ENCODE measurements around the gene CACNB1. TPM values are rescaled to one million over a fixed set of nuclear protein-coding genes. Genes with fewer than 3 reads are reported as not detected.
A peak's percentile ranks its signal among the peaks of the same experiment; 100 is the strongest.

The CACNB1 gene
- total RNA-seq, 1 donor: 5.8 TPM

DNA sequence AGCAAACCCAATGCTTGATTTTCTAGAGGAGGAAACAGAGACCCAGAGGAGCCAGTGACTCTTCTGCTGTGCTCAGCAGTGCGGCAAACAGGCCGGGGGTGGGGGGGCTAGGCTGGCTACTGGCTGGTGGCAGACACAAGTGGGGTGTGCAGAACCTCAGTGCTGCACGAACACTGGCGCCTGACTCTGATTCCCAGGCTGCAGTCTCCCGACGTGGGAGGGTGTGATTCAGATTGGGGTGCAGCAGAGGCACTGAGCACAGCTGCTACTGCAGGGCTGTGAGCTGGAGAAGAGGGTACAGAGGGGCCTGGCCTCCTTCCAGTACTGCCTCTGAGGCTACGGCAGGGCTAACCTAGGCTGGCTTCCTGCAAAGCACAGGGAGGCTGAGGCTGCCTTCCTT, 10.7 kb upstream of the CACNB1 start:
- no peak overlapping the region for H3K4me2 ChIP-seq (ENCODE audit: insufficient read depth, low read length)
- TF ChIP-seq, protein P1, sequence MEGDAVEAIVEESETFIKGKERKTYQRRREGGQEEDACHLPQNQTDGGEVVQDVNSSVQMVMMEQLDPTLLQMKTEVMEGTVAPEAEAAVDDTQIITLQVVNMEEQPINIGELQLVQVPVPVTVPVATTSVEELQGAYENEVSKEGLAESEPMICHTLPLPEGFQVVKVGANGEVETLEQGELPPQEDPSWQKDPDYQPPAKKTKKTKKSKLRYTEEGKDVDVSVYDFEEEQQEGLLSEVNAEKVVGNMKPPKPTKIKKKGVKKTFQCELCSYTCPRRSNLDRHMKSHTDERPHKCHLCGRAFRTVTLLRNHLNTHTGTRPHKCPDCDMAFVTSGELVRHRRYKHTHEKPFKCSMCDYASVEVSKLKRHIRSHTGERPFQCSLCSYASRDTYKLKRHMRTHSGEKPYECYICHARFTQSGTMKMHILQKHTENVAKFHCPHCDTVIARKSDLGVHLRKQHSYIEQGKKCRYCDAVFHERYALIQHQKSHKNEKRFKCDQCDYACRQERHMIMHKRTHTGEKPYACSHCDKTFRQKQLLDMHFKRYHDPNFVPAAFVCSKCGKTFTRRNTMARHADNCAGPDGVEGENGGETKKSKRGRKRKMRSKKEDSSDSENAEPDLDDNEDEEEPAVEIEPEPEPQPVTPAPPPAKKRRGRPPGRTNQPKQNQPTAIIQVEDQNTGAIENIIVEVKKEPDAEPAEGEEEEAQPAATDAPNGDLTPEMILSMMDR (IDR thresholded peaks at IDR 0.05; ENCODE audit: extremely low read depth, low read depth, low read length): no peak
- H3K27me3 ChIP-seq (ENCODE audit: insufficient read depth, low read length): no peaks in the 10 kb centered on the region
- peaks cover 23% of the 10 kb centered on the region for H3K4me1 ChIP-seq (ENCODE audit: insufficient read depth, low read length)
- no peak overlapping the region for H3K4me3 ChIP-seq (ENCODE audit: insufficient read depth, low read length)
- peaks cover 10% of the 10 kb centered on the region for H4K20me1 ChIP-seq (ENCODE audit: insufficient read depth, low read length)
- H3K27ac ChIP-seq (ENCODE audit: low read depth, low read length): no peak overlapping the region
- H2AFZ ChIP-seq (ENCODE audit: low read length): no peak overlapping the region
- peak; percentile 85 for DNase-seq (ENCODE audit: insufficient read length, low spot score, missing footprints)
- H3K9me3 ChIP-seq (ENCODE audit: low read depth, low read length): no peaks in the 10 kb centered on the region
- peaks cover 19% of the 10 kb centered on the region for H3K36me3 ChIP-seq (ENCODE audit: insufficient read depth, low read length)
- no peaks in the 10 kb centered on the region for H3K79me2 ChIP-seq (ENCODE audit: insufficient read depth, low read length)

DNA sequence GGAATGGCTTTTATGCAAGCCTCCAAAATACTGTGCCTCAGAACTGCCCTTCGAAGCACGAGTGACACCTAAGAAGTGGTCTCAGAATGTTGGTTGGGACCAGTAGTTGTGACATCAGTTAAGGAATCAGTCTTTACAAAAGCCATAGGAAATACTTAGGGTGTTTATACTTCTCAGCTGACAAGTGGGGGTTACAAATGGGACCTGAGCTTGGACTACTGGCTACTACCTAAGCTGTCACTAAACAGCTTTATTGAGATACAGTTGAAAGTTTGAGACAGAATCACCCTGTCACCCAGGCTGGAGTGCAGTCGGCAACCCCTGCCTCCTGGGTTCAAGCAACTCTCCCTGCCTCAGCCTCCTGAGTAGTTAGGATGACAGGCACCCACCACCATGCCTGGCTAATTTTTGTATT, 7.7 kb upstream of the CACNB1 start:
- Histone ChIP-seq H3K4me3 (ENCODE audit: insufficient read depth, low read length) (no peak overlapping the region), H3K79me2 (ENCODE audit: insufficient read depth, low read length) (peaks cover 25% of the 10 kb centered on the region), H3K4me1 (ENCODE audit: insufficient read depth, low read length) (peaks cover 37% of the 10 kb centered on the region), H3K27ac (ENCODE audit: low read depth, low read length) (no peak overlapping the region), H3K4me2 (ENCODE audit: insufficient read depth, low read length) (no peak overlapping the region), H3K36me3 (ENCODE audit: insufficient read depth, low read length) (peaks cover 43% of the 10 kb centered on the region), H3K9me3 (ENCODE audit: low read depth, low read length) (no peaks in the 10 kb centered on the region), H4K20me1 (ENCODE audit: insufficient read depth, low read length) (peaks cover 30% of the 10 kb centered on the region), H3K27me3 (ENCODE audit: insufficient read depth, low read length) (no peaks in the 10 kb centered on the region), H2AFZ (ENCODE audit: low read length) (no peak overlapping the region)
- DNase-seq (ENCODE audit: insufficient read length, low spot score, missing footprints): peak; percentile 18
- TF ChIP-seq, protein P1 (IDR thresholded peaks at IDR 0.05; ENCODE audit: extremely low read depth, low read depth, low read length): no peak

DNA sequence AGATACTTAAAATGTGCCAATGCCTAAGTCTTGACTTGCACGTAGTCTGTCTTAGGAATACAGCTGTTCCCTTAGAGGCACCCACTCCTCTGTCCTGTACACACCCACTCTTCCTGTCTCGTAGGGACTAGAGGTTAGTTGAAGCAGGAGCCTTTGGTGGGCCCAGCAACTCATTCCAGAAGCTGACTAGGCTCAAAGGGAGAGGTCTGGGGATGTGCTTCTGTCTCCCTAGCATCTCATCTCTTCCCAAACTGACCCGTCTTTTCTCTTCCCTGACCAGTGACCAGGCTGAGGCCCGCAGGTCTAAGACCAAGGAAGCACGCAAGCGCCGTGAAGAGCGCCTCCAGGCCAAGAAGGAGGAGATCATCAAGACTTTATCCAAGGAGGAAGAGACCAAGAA, 6.8 kb upstream of the CACNB1 start:
- Histone ChIP-seq H3K36me3 (ENCODE audit: insufficient read depth, low read length) (peaks cover 43% of the 10 kb centered on the region), H3K9me3 (ENCODE audit: low read depth, low read length) (no peaks in the 10 kb centered on the region)

DNA sequence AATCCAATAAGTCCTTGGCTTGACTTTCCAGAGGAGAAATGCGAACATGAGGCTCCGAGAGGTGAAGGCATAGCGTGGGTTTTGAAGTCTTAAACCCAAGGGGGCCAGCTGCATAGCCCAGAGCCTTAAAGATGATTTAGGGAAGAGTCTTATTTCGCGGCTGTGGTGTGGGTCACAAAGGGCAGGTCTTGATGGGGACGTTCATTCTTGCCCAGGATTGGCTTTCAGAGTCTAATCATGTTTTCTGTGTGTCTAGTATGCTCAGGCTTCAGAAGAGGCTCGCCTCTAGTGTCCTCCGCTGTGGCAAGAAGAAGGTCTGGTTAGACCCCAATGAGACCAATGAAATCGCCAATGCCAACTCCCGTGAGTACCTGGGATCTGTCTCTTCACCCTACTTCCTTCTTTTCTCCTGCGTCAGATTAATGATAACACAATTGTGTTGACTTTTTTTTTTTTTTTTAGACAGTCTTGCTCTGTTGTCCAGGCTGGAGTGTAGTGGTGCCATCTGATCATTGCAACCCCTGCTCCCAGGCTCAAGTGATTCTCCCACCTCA, 3.6 kb upstream of the CACNB1 start:
- peak overlapping the region; percentile 99 for H3K27ac ChIP-seq (ENCODE audit: low read depth, low read length)
- peak overlapping the region; percentile 88 for H3K4me2 ChIP-seq (ENCODE audit: insufficient read depth, low read length)
- H4K20me1 ChIP-seq (ENCODE audit: insufficient read depth, low read length): peaks cover 30% of the 10 kb centered on the region
- peaks cover 31% of the 10 kb centered on the region for H3K79me2 ChIP-seq (ENCODE audit: insufficient read depth, low read length)
- H3K4me3 ChIP-seq (ENCODE audit: insufficient read depth, low read length): peak overlapping the region; percentile 81
- no peak overlapping the region for H2AFZ ChIP-seq (ENCODE audit: low read length)
- no peaks in the 10 kb centered on the region for H3K27me3 ChIP-seq (ENCODE audit: insufficient read depth, low read length)
- H3K9me3 ChIP-seq (ENCODE audit: low read depth, low read length): no peaks in the 10 kb centered on the region
- H3K4me1 ChIP-seq (ENCODE audit: insufficient read depth, low read length): peaks cover 23% of the 10 kb centered on the region
- TF ChIP-seq, protein P1 (IDR thresholded peaks at IDR 0.05; ENCODE audit: extremely low read depth, low read depth, low read length): no peak
- DNase-seq (ENCODE audit: insufficient read length, low spot score, missing footprints): no peak
- peaks cover 43% of the 10 kb centered on the region for H3K36me3 ChIP-seq (ENCODE audit: insufficient read depth, low read length)

More for the DNA sequence above, 6.8 kb upstream of the CACNB1 start:
- Histone ChIP-seq H2AFZ (ENCODE audit: low read length) (no peak overlapping the region), H3K4me1 (ENCODE audit: insufficient read depth, low read length) (peaks cover 32% of the 10 kb centered on the region), H4K20me1 (ENCODE audit: insufficient read depth, low read length) (peaks cover 30% of the 10 kb centered on the region), H3K79me2 (ENCODE audit: insufficient read depth, low read length) (peaks cover 26% of the 10 kb centered on the region), H3K27me3 (ENCODE audit: insufficient read depth, low read length) (no peaks in the 10 kb centered on the region), H3K4me2 (ENCODE audit: insufficient read depth, low read length) (no peak overlapping the region), H3K4me3 (ENCODE audit: insufficient read depth, low read length) (no peak overlapping the region), H3K27ac (ENCODE audit: low read depth, low read length) (no peak overlapping the region)
- TF ChIP-seq, protein P1 (IDR thresholded peaks at IDR 0.05; ENCODE audit: extremely low read depth, low read depth, low read length): no peak
- peak; percentile 69 for DNase-seq (ENCODE audit: insufficient read length, low spot score, missing footprints)

All from osteoblast (primary cell).